IPS-NIHi7 (cell line): ENCODE results near the gene PSMC1.

ENCODE experiments used
- DNase-seq: peaks from one replicate; pipeline ENCODE4 v3.0.0; 2012; ENCODE audit warnings: mixed read lengths; ENCODE audit errors: extremely low spot score

PSMC1 gene

GRCh38 chr14:90276646-90277367, 20.5 kb downstream of the PSMC1 start:
- peak; percentile 50 for DNase-seq

GRCh38 chr14:90277581-90278198, 21.3 kb downstream of the PSMC1 start:
- DNase-seq: no peak

- DNase-seq: no peak
Measured at GRCh38 chr14:90278199-90279175, 22.1 kb downstream of the PSMC1 start.

- DNase-seq: no peak
Measured at GRCh38 chr14:90280096-90280495, 23.7 kb downstream of the PSMC1 start.

- DNase-seq: no peak
Measured at GRCh38 chr14:90281261-90281660, 24.9 kb downstream of the PSMC1 start.

- no peak for DNase-seq
Measured at GRCh38 chr14:90281756-90282155, 25.4 kb downstream of the PSMC1 start.

GRCh38 chr14:90287791-90288190, 31.4 kb downstream of the PSMC1 start:
- DNase-seq: no peak

- DNase-seq: no peak
Measured at GRCh38 chr14:90288651-90289355, 32.5 kb downstream of the PSMC1 start.

GRCh38 chr14:90290337-90291011, 34.1 kb downstream of the PSMC1 start:
- no peak for DNase-seq

GRCh38 chr14:90291699-90292098, 35.3 kb downstream of the PSMC1 start:
- DNase-seq: no peak

- no peak for DNase-seq
Measured at GRCh38 chr14:90293766-90294730, 37.7 kb downstream of the PSMC1 start.

GRCh38 chr14:90294872-90295271, 38.5 kb downstream of the PSMC1 start:
- no peak for DNase-seq

- no peak for DNase-seq
Measured at GRCh38 chr14:90295870-90296516, 39.6 kb downstream of the PSMC1 start.

GRCh38 chr14:90296641-90297040, 40.3 kb downstream of the PSMC1 start:
- DNase-seq: no peak

GRCh38 chr14:90297876-90298629, 41.7 kb downstream of the PSMC1 start:
- no peak for DNase-seq

GRCh38 chr14:90299408-90299807, 43.1 kb downstream of the PSMC1 start:
- DNase-seq: no peak

- DNase-seq: no peak
Measured at GRCh38 chr14:90300611-90301047, 44.3 kb downstream of the PSMC1 start.

- DNase-seq: no peak
Measured at GRCh38 chr14:90301122-90301521, 44.8 kb downstream of the PSMC1 start.

- peak; percentile 22 for DNase-seq
Measured at GRCh38 chr14:90301668-90302090, 45.3 kb downstream of the PSMC1 start.
